GM12875 (cell line): Measurements from ENCODE around the gene PDE8B.

Experiments
- H3K4me3 ChIP-seq: one replicate; pipeline ENCODE4 v1.5.1; 2011; ENCODE audit warnings: low read depth, low read length, control low read depth
- CTCF ChIP-seq: IDR thresholded peaks from 2 replicates; pipeline ENCODE4 v1.5.1; 2011; ENCODE audit warnings: low read depth, mild to moderate bottlenecking, control low read depth, inconsistent platforms, low read length, moderate library complexity, borderline replicate concordance; ENCODE audit not compliant: insufficient read depth

PDE8B gene

GRCh38 chr5:77170196-77170890 is 40.1 kb upstream of the PDE8B start:
- TF ChIP-seq CTCF, result no peak
- H3K4me3 ChIP-seq, result no peak overlapping the region

GRCh38 chr5:77171141-77171910 is 39.2 kb upstream of the PDE8B start:
- no peak for TF ChIP-seq CTCF
- no peak overlapping the region for H3K4me3 ChIP-seq

- no peak for TF ChIP-seq CTCF
- H3K4me3 ChIP-seq, result no peak overlapping the region
Measured at GRCh38 chr5:77172713-77173328, 37.7 kb upstream of the PDE8B start.

DNA sequence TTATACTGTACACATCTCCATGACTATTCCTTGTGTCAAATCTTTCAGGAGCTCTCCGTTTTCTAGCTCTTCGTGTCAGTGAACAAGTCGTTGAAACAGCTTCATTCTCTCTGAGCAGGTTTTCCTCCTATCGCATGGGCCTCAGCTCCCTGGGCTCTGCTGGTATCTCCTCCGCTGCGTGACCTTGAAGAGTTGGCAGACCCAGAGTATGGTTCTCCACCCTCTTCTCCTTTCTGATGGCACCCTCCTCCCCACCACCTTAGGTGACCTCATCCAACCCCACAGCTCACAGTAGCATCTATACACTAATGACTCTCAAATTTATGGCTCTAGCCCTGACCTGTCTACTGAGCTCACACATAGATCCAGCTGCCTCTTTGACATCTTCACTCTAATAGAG is 36.0 kb upstream of the PDE8B start:
- no peak overlapping the region for H3K4me3 ChIP-seq
- no peak for TF ChIP-seq CTCF

- H3K4me3 ChIP-seq, result no peak overlapping the region
- no peak for TF ChIP-seq CTCF
Measured at GRCh38 chr5:77175231-77175630, 35.2 kb upstream of the PDE8B start.

DNA sequence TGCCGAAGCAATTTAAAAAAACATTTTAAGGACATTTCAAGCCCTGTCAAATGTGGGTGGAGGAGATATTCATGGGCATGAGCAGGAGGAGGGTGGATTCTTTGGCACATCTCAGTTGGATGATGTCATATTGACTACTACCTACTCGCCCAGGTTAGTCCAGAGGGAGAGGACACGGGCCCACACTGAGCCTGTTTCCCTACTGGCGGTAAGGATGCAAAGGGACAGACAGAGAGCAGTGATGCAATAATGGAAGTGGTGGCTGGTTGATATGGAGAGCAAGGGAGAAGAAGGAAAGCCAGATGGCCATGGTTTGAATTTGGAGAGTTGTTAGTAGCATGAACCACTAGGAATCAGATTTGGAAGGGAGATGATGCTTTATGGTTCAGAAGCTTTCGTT is 34.1 kb upstream of the PDE8B start:
- no peak for TF ChIP-seq CTCF
- H3K4me3 ChIP-seq, result no peak overlapping the region
